ENCODE measurements around the gene IQSEC1.

IQSEC1 gene

GRCh38 chr3:12885583-12885930 is 187.7 kb downstream of the IQSEC1 start:
- no peak for TF ChIP-seq GATA2 (IDR thresholded peaks at IDR 0.05; ENCODE audit: low read depth, low read length)
- TF ChIP-seq GATA3 (IDR thresholded peaks at IDR 0.05; ENCODE audit: low read depth, low read length) = no peak

- no peak for TF ChIP-seq GATA2 (IDR thresholded peaks at IDR 0.05; ENCODE audit: low read depth, low read length)
- no peak for TF ChIP-seq GATA3 (IDR thresholded peaks at IDR 0.05; ENCODE audit: low read depth, low read length)
Observed at GRCh38 chr3:12884790-12885582, 188.2 kb downstream of the IQSEC1 start.

- TF ChIP-seq GATA2 (IDR thresholded peaks at IDR 0.05; ENCODE audit: low read depth, low read length) (no peak), GATA3 (IDR thresholded peaks at IDR 0.05; ENCODE audit: low read depth, low read length) (no peak)
Observed at GRCh38 chr3:12884186-12884680, 189.0 kb downstream of the IQSEC1 start.

GRCh38 chr3:12882336-12883310 is 190.6 kb downstream of the IQSEC1 start:
- no peak for TF ChIP-seq GATA2 (IDR thresholded peaks at IDR 0.05; ENCODE audit: low read depth, low read length)
- no peak for TF ChIP-seq GATA3 (IDR thresholded peaks at IDR 0.05; ENCODE audit: low read depth, low read length)

DNA sequence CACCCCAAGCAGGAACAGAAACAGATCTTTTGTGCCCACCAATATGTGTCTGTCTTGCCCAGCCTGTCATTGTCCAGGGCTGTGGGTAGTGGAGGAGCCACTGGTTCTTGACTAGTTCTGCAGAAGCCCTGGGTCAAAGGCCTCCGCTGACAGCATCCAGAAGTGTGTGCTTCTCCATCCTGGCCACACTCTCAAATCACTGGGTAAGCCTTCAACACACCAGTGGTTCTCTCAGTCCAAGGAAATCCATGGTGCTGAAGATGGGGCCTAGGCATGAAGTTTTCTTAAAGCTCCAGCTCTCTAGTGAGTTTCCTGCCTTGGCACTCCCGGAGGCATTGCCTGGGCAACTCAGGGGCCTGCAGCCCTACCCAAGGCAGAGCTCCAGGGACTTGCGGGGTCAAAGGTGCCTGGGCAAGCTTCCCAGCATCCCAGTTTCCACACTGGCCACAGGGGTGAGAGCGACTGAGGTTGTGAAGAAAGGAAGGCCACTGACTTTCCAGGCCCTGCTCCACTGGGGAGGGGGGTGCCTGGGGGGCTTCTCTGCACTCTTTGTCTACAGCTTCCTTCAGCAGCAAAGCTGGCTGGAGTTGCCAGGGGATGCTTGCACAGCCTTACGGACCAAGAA is 193.9 kb downstream of the IQSEC1 start:
- TF ChIP-seq GATA2 (IDR thresholded peaks at IDR 0.05; ENCODE audit: low read depth, low read length) = no peak
- TF ChIP-seq GATA3 (IDR thresholded peaks at IDR 0.05; ENCODE audit: low read depth, low read length) = no peak

GRCh38 chr3:12878141-12878574 is 195.1 kb downstream of the IQSEC1 start:
- TF ChIP-seq GATA3 (IDR thresholded peaks at IDR 0.05; ENCODE audit: low read depth, low read length) = no peak
- no peak for TF ChIP-seq GATA2 (IDR thresholded peaks at IDR 0.05; ENCODE audit: low read depth, low read length)

DNA sequence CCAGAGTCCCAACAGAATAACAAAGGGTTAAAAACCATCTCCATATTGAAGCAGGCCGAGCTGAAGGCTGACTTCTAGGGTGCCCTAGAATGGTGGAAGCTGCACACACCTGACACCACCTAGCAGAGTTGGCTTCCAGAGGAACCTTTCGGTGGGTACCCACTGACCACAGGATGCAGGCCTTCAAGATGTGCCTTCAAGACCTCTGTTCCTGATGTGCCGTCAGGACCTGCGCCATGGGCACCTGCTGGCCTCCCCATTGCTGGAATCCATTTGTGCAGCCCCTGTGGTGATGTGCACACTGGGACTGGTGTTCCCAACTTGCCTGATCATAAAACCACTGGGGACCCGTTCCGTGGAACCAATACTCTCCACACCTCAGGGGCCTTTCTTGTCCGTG is 196.2 kb downstream of the IQSEC1 start:
- no peak for TF ChIP-seq GATA2 (IDR thresholded peaks at IDR 0.05; ENCODE audit: low read depth, low read length)
- no peak for TF ChIP-seq GATA3 (IDR thresholded peaks at IDR 0.05; ENCODE audit: low read depth, low read length)

DNA sequence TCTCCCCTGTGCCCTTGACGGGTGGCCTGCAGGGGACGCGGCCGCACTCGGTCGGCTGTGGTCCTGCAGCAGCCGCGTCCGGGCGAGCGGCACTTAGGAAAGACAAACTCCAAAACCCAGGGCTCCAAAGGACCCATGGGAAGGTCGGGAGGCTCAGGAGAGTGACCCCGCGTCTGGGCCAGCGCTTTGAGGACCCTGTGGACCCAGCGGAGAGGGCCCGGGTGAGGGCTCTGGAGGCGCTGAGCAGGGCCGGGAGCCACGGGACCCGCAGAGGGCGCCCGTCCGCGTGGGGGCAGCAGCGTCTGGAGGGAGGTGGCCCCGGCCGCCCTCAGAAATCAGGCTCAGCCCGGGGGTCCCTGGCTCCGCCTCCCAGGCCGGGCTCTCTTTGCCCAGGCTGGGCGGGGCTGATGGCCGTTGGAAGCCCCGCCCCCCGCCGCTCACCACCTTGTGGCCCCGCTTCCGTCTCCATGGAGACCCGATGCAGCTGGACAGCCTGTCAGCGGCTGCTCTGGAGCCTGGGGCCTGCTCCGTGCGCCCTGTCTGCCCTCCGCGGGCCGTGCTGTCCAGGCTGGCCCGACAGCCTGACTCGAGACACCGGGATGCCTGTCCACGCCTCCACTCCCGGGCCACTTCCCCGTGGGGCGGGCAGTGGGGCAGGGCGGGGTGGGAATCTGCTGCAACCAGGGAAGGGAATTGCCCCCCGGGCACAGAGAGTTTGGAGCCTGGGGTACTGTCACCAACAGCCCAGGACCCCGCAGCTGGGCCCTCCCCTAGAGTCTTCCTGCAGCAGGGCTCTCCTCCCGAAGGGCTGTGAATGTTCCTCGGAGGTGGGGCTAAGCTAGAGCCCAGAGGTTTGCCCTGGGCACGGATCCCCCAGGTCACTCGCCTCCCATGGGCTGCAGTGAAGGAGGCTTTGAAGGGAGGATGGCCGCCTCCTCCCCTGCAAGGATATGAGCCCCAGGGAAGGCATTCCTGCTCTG is 197.1 kb downstream of the IQSEC1 start:
- no peak for TF ChIP-seq GATA2 (IDR thresholded peaks at IDR 0.05; ENCODE audit: low read depth, low read length)
- no peak for TF ChIP-seq GATA3 (IDR thresholded peaks at IDR 0.05; ENCODE audit: low read depth, low read length)

DNA sequence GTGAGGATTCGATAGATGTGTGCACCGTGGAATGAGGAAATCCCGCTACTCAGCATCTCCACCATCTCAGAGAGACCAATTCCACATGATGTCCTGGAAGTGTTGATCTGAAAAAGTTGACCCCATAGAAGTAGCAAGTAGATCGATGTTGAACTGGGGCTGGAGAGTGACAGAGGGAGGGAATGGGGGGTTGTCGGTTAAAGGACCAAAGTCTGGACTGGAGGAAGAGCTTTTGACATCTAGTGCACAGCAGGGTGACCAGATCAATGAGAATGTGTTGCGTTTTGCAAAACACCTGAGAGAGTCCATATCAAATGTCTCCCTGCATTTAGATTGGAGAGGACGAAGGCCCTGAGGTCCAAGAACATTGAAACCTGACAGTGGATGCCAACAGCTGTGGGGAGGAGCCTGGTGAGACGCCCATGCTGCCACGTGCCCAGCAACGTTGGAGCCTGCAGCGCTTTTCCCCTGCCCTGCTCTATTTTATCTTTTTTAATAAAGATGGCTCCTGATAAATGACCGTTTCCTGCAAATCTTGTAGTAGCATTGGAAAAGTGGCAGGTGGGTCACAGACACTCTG is 201.7 kb downstream of the IQSEC1 start:
- TF ChIP-seq GATA3 (IDR thresholded peaks at IDR 0.05; ENCODE audit: low read depth, low read length) (no peak), GATA2 (IDR thresholded peaks at IDR 0.05; ENCODE audit: low read depth, low read length) (peak; percentile 49)

GRCh38 chr3:12870942-12871341 is 202.3 kb downstream of the IQSEC1 start:
- TF ChIP-seq GATA2 (IDR thresholded peaks at IDR 0.05; ENCODE audit: low read depth, low read length) (no peak), GATA3 (IDR thresholded peaks at IDR 0.05; ENCODE audit: low read depth, low read length) (no peak)

- TF ChIP-seq GATA2 (IDR thresholded peaks at IDR 0.05; ENCODE audit: low read depth, low read length) (no peak), GATA3 (IDR thresholded peaks at IDR 0.05; ENCODE audit: low read depth, low read length) (no peak)
Observed at GRCh38 chr3:12869035-12869621, 204.1 kb downstream of the IQSEC1 start.
